ENCODE results near the gene AKR1B15. TPM values are rescaled to one million over a fixed set of nuclear protein-coding genes. Genes with fewer than 3 reads are reported as not detected.

The AKR1B15 gene
- total RNA-seq, 2 donors from 2014 or later, result 0.52 TPM; not detected in 1

DNA sequence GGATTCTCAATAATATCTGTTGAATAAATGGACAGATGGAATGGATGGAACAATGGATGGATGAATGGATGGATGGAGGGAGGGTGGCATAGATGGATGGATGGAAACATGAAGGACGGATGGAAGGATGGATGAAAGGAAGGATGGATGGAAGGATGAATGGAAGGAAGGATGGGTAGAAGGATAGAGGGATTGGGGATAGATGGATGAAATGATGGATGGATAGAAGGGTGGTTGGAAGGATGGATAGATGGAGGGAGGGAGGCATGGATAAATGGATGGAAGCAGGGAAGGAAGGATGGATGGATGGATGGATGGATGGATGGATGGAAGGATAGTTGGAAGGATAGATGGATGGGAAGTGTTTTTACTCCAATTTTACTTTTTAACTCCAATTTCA is 35.4 kb downstream of the AKR1B15 start:
- no peak overlapping the region for H3K4me3 ChIP-seq
- H3K4me1 ChIP-seq, result no peaks in the 10 kb centered on the region
- no peak for ATAC-seq
- 41% methylated on average over 1 of the region's 1 CpG; no CpG with 5 or more reads in 1 of the 2 donors for WGBS, 2 donors
- no peak overlapping the region for H3K27ac ChIP-seq
- TF ChIP-seq POLR2A (IDR thresholded peaks at IDR 0.05) (no peak), CTCF (IDR thresholded peaks at IDR 0.05) (no peak)
- intact Hi-C loops (cut with DNase I), result no loop called here
- no peaks in the 10 kb centered on the region for H3K36me3 ChIP-seq (replicated peaks in 1 of 2; ENCODE audit: insufficient read depth in 1 of 2, low read depth in 2 of 2)
- H3K9me3 ChIP-seq, result no peaks in the 10 kb centered on the region
- no peaks in the 10 kb centered on the region for H3K27me3 ChIP-seq
- DNase-seq, result no peak

DNA sequence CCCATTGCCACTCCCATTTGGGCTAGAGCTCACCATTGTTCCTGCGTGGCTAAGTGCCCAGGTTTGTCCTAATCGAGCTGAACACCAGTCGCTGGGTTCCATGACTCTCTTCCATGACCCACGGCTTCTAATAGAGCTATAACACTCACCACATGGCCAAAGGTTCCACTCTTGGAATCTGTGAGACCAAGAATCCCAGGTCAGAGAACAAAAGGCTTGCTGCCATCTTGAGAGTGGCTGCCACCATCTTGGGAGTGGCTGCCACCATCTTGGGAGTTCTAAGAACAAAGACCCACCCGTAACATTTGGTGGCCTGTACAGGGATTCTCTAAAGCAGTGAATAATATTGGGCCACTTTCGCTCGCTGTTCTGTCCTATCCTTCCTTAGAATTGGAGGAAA is 37.0 kb downstream of the AKR1B15 start:
- Histone ChIP-seq H3K27me3 (no peaks in the 10 kb centered on the region), H3K4me1 (no peaks in the 10 kb centered on the region), H3K4me3 (no peak overlapping the region), H3K9me3 (no peaks in the 10 kb centered on the region), H3K27ac (no peak overlapping the region), H3K36me3 (replicated peaks in 1 of 2; ENCODE audit: insufficient read depth in 1 of 2, low read depth in 2 of 2) (no peaks in the 10 kb centered on the region)
- 82 to 84% methylated on average over 6 to 7 of the region's 7 CpGs for WGBS, 2 donors
- intact Hi-C loops (cut with DNase I), result no loop called here
- DNase-seq (no peak), ATAC-seq (no peak)
- TF ChIP-seq POLR2A (IDR thresholded peaks at IDR 0.05), result no peak
- no peak for TF ChIP-seq CTCF (IDR thresholded peaks at IDR 0.05)

DNA sequence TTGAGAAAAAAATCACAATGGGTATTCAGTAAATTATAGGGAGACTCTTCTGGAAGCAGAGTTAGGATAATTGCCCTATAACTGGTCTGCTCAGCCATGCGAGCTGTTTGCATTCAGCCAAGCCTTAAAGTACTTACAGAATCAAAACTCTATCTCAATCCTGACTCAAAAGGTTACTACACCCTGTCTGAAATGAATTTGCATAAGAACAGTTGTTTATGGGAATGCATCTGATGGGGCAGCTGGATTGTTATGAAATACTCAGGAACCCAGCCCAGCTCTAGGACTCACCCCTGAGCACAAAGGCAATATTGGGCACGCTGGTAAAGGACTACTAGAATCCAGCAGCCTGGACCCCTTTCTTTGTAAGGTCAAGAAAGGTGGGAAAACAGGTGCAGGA is 38.8 kb downstream of the AKR1B15 start:
- no peak for DNase-seq
- Histone ChIP-seq H3K4me3 (no peak overlapping the region), H3K36me3 (replicated peaks in 1 of 2; ENCODE audit: insufficient read depth in 1 of 2, low read depth in 2 of 2) (no peaks in the 10 kb centered on the region), H3K27ac (no peak overlapping the region), H3K4me1 (no peaks in the 10 kb centered on the region), H3K9me3 (no peaks in the 10 kb centered on the region), H3K27me3 (no peaks in the 10 kb centered on the region)
- no peak for ATAC-seq
- TF ChIP-seq CTCF (IDR thresholded peaks at IDR 0.05), result no peak
- TF ChIP-seq POLR2A (IDR thresholded peaks at IDR 0.05), result no peak
- 73 to 90% methylated on average over 1 to 2 of the region's 2 CpGs for WGBS, 2 donors
- intact Hi-C loops (cut with DNase I), result no loop called here

GRCh38 chr7:134589491-134589941 is 40.6 kb downstream of the AKR1B15 start:
- no peaks in the 10 kb centered on the region for H3K36me3 ChIP-seq (replicated peaks in 1 of 2; ENCODE audit: insufficient read depth in 1 of 2, low read depth in 2 of 2)
- no peak for TF ChIP-seq POLR2A (IDR thresholded peaks at IDR 0.05)
- no peak for TF ChIP-seq CTCF (IDR thresholded peaks at IDR 0.05)
- no peaks in the 10 kb centered on the region for H3K27me3 ChIP-seq
- H3K4me1 ChIP-seq, result peaks cover 12% of the 10 kb centered on the region
- peak in 2 of 4 donors; percentile 2 to 25 for DNase-seq
- H3K4me3 ChIP-seq, result no peak overlapping the region
- 7 to 10% methylated on average over 1 to 3 of the region's 3 CpGs for WGBS, 2 donors
- H3K27ac ChIP-seq, result no peak overlapping the region
- intact Hi-C loops (cut with DNase I), result no loop called here
- ATAC-seq, result no peak
- no peaks in the 10 kb centered on the region for H3K9me3 ChIP-seq
